ENCODE measurements around the gene SIGLEC6. TPM values are rescaled to one million over a fixed set of nuclear protein-coding genes. Genes with fewer than 3 reads are reported as not detected.

The SIGLEC6 gene
- total and polyA plus RNA-seq, 12 donors, result 0.06 to 0.18 TPM; not detected in 10

DNA sequence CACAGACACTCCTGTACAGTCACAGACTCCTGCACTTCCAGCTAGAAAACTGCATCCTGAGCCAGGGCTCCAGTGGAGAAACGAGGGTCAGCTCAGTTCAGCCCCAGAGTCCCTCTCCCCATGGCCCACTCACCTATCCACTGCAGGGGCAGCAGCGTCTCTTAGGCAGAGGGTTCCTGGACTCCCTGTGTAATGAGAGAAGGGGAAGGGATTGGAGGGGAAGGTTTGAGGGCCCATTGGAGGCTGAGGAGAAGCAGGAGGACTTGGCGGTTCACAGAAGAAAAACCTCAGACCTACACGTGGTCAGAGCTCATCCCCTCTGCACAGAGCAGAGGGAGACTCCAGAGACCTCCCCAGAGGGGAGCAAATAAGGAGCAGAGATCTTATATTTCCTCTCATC lies 62.3 kb downstream of the SIGLEC6 start:
- intact Hi-C loops (cut with DNase I), result loop anchor here in 1 of 2 donors (10.0 kb wide), 1 partner anchor 186 kb away; no protein-coding TSS in a partner anchor

DNA sequence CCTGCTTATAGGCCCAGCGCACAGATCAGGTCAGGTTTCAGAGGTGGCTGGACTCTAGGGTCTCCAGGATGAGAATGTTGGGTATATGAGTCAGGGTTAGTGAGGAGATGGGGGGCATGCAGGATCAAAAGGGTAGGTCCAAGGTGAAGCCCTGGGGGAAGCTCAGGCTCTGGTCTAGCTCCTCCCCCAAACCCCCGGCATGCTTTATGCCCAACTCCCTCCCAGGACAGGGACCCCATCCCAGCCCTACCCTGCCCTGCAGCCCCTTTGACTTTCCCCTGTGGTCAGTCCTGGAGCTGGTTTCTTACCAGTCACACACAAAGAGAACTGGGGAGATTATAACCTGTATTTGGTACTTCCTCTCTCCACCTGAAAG lies 62.9 kb downstream of the SIGLEC6 start:
- TF ChIP-seq POLR2A (IDR thresholded peaks at IDR 0.05), result no peak
- TF ChIP-seq, protein P1, sequence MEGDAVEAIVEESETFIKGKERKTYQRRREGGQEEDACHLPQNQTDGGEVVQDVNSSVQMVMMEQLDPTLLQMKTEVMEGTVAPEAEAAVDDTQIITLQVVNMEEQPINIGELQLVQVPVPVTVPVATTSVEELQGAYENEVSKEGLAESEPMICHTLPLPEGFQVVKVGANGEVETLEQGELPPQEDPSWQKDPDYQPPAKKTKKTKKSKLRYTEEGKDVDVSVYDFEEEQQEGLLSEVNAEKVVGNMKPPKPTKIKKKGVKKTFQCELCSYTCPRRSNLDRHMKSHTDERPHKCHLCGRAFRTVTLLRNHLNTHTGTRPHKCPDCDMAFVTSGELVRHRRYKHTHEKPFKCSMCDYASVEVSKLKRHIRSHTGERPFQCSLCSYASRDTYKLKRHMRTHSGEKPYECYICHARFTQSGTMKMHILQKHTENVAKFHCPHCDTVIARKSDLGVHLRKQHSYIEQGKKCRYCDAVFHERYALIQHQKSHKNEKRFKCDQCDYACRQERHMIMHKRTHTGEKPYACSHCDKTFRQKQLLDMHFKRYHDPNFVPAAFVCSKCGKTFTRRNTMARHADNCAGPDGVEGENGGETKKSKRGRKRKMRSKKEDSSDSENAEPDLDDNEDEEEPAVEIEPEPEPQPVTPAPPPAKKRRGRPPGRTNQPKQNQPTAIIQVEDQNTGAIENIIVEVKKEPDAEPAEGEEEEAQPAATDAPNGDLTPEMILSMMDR (IDR thresholded peaks at IDR 0.05), result no peak
- Histone ChIP-seq H3K4me1 (replicated peaks in 1 of 2) (no peaks in the 10 kb centered on the region), H3K4me3 (no peak overlapping the region), H3K27me3 (no peaks in the 10 kb centered on the region), H3K27ac (no peak overlapping the region), H3K36me3 (replicated peaks in 1 of 2) (no peaks in the 10 kb centered on the region), H3K9me3 (replicated peaks in 1 of 3) (no peaks in the 10 kb centered on the region)
- peak in 1 of 7 donors; percentile 5 for DNase-seq
- intact Hi-C loops (cut with DNase I), result loop anchor here in 1 of 2 donors (10.0 kb wide), 1 partner anchor 186 kb away; no protein-coding TSS in a partner anchor
- 64 to 79% (median 75%) methylated on average over 1 to 2 of the region's 2 CpGs for WGBS, 4 donors

More for the DNA sequence above, 62.3 kb downstream of the SIGLEC6 start:
- DNase-seq, result no peak
- Histone ChIP-seq H3K36me3 (replicated peaks in 1 of 2) (no peaks in the 10 kb centered on the region), H3K4me1 (replicated peaks in 1 of 2) (no peaks in the 10 kb centered on the region), H3K27ac (no peak overlapping the region), H3K27me3 (no peaks in the 10 kb centered on the region), H3K9me3 (replicated peaks in 1 of 3) (no peaks in the 10 kb centered on the region), H3K4me3 (no peak overlapping the region)
- WGBS, 4 donors, result 43 to 60% (median 46%) methylated on average over 2 to 4 of the region's 4 CpGs
- TF ChIP-seq, protein P1 (IDR thresholded peaks at IDR 0.05), result no peak
- TF ChIP-seq POLR2A (IDR thresholded peaks at IDR 0.05), result no peak

DNA sequence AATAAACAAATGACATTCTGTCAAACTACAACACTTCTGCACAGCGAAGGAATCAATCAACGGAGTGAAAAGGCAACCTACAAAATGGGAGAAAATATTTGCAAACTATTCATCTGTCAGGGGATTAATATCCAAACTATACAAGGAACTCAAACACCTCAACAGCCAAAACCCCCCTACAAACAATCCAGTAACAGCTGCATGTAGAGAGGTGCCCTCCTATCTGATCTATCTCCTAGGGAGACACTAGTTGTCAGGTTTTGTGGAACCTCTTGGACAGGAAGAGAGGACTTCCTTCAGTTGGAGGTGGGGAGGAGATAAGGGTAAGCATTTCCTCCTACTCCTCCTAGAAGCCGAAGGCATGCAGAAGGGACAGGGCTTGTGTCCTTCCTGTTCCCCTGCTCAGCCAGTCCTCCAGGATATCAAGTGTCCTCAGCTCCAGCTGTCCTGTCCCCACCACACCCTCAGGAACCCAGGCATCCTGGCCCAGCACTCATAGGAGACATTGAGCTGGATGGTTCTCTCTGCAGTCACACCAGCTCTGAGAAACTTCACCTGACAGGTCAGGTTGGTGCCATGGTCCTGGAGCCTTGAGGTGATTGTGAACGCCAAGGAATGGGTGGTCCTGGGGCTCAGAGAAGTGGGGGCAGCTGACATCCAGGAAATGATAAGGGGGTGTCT lies 63.5 kb downstream of the SIGLEC6 start:
- intact Hi-C loops (cut with DNase I), result loop anchor here in 1 of 2 donors (10.0 kb wide), 1 partner anchor 187 kb away; no protein-coding TSS in a partner anchor
- H3K27me3 ChIP-seq, result no peaks in the 10 kb centered on the region
- H3K36me3 ChIP-seq (replicated peaks in 1 of 2), result no peaks in the 10 kb centered on the region
- 61 to 70% (median 65%) methylated on average over 4 of the region's 4 CpGs for WGBS, 4 donors
- no peaks in the 10 kb centered on the region for H3K4me1 ChIP-seq (replicated peaks in 1 of 2)
- peak in 1 of 7 donors; percentile 20 for DNase-seq
- H3K4me3 ChIP-seq, result no peak overlapping the region
- TF ChIP-seq, protein P1 (IDR thresholded peaks at IDR 0.05), result no peak
- no peak for TF ChIP-seq POLR2A (IDR thresholded peaks at IDR 0.05)
- peak overlapping the region in 1 of 5 donors; percentile 10 for H3K27ac ChIP-seq
- no peaks in the 10 kb centered on the region for H3K9me3 ChIP-seq (replicated peaks in 1 of 3)

Small RNA genes within 50 kb of the gene (small RNA-seq; reads per million reads assigned to genes)
- 0 reads per million in 2 donors for gene AC020914.3

Other genes with a start within 250 kb of the SIGLEC6 start
- 1 to 10 TPM in 3 of 9 donors, under 1 TPM in 4, not detected in 2; 0.13 to 2.3 (median 0.67) TPM for gene IGLON5, start 220.0 kb downstream of the SIGLEC6 start, total RNA-seq
- 1 to 10 TPM; 1.3 to 3.4 (median 2.0) TPM for gene IGLON5, start 220.0 kb downstream of the SIGLEC6 start, polyA plus RNA-seq
- 1 to 10 TPM; 1.0 to 3.7 (median 2.5) TPM for gene VSIG10L, start 189.5 kb downstream of the SIGLEC6 start, total RNA-seq
- 1 to 10 TPM; 2.7 to 6.0 (median 4.1) TPM for gene VSIG10L, start 189.5 kb downstream of the SIGLEC6 start, polyA plus RNA-seq
- gene ETFB, start 165.3 kb downstream of the SIGLEC6 start, total RNA-seq, result 100 to 1,000 TPM; 179 to 470 (median 242) TPM
- 100 to 1,000 TPM; 110 to 304 (median 159) TPM for gene ETFB, start 165.3 kb downstream of the SIGLEC6 start, polyA plus RNA-seq
- 1 to 10 TPM in 5 of 9 donors, not detected in 4; 1.4 to 2.8 (median 2.4) TPM for gene CLDND2, start 162.7 kb downstream of the SIGLEC6 start, total RNA-seq
- 10 to 100 TPM in 1 of 3 donors, 1 to 10 TPM in 1, under 1 TPM in 1; 0.73 to 11.7 (median 5.5) TPM for gene CLDND2, start 162.7 kb downstream of the SIGLEC6 start, polyA plus RNA-seq
- gene NKG7, start 159.0 kb downstream of the SIGLEC6 start, total RNA-seq, result 1 to 10 TPM; 1.1 to 5.9 (median 2.8) TPM
- 1 to 10 TPM; 1.2 to 5.1 (median 3.6) TPM for gene NKG7, start 159.0 kb downstream of the SIGLEC6 start, polyA plus RNA-seq
- not detected for gene LIM2, start 143.7 kb downstream of the SIGLEC6 start, total RNA-seq
- gene LIM2, start 143.7 kb downstream of the SIGLEC6 start, polyA plus RNA-seq, result not detected
- under 1 TPM in 2 of 9 donors, not detected in 7; 0.11 to 0.41 TPM for gene C19orf84, start 141.1 kb downstream of the SIGLEC6 start, total RNA-seq
- gene C19orf84, start 141.1 kb downstream of the SIGLEC6 start, polyA plus RNA-seq, result under 1 TPM in 1 of 3 donors, not detected in 2; 0.10 TPM
- gene SIGLEC10, start 114.0 kb downstream of the SIGLEC6 start, total RNA-seq, result 10 to 100 TPM in 7 of 9 donors, 1 to 10 TPM in 1, under 1 TPM in 1; 0.89 to 70.7 (median 22.6) TPM
- gene SIGLEC10, start 114.0 kb downstream of the SIGLEC6 start, polyA plus RNA-seq, result 10 to 100 TPM in 2 of 3 donors, 1 to 10 TPM in 1; 9.7 to 19.1 (median 11.7) TPM
- gene SIGLEC8, start 73.2 kb downstream of the SIGLEC6 start, total RNA-seq, result 10 to 100 TPM in 3 of 9 donors, 1 to 10 TPM in 5, under 1 TPM in 1; 0.33 to 34.0 (median 9.0) TPM
- gene SIGLEC8, start 73.2 kb downstream of the SIGLEC6 start, polyA plus RNA-seq, result 1 to 10 TPM; 1.1 to 3.0 (median 2.4) TPM
- not detected for gene CEACAM18, start 53.1 kb downstream of the SIGLEC6 start, total RNA-seq
- not detected for gene CEACAM18, start 53.1 kb downstream of the SIGLEC6 start, polyA plus RNA-seq
- gene SIGLEC12, start 29.9 kb downstream of the SIGLEC6 start, total RNA-seq, result 1 to 10 TPM in 4 of 9 donors, under 1 TPM in 3, not detected in 2; 0.30 to 3.1 (median 1.0) TPM
- gene SIGLEC12, start 29.9 kb downstream of the SIGLEC6 start, polyA plus RNA-seq, result 1 to 10 TPM in 1 of 3 donors, under 1 TPM in 2; 0.34 to 1.2 (median 0.48) TPM
- 10 to 100 TPM in 4 of 9 donors, 1 to 10 TPM in 5; 2.5 to 14.5 (median 6.9) TPM for gene ZNF175, start 39.6 kb upstream of the SIGLEC6 start, total RNA-seq
- gene ZNF175, start 39.6 kb upstream of the SIGLEC6 start, polyA plus RNA-seq, result 1 to 10 TPM; 2.1 to 6.5 (median 3.4) TPM
- gene SIGLEC5, start 98.7 kb upstream of the SIGLEC6 start, total RNA-seq, result 1 to 10 TPM in 1 of 9 donors, under 1 TPM in 4, not detected in 4; 0.11 to 3.0 (median 0.57) TPM
- gene SIGLEC5, start 98.7 kb upstream of the SIGLEC6 start, polyA plus RNA-seq, result not detected
- gene SIGLEC14, start 115.2 kb upstream of the SIGLEC6 start, total RNA-seq, result 10 to 100 TPM in 4 of 9 donors, 1 to 10 TPM in 2, under 1 TPM in 2, not detected in 1; 0.44 to 29.0 (median 11.4) TPM
- 1 to 10 TPM; 1.2 to 3.6 (median 2.7) TPM for gene SIGLEC14, start 115.2 kb upstream of the SIGLEC6 start, polyA plus RNA-seq
- 10 to 100 TPM in 8 of 9 donors, 1 to 10 TPM in 1; 2.2 to 56.0 (median 22.6) TPM for gene SPACA6, start 161.7 kb upstream of the SIGLEC6 start, total RNA-seq
- 100 to 1,000 TPM in 2 of 3 donors, 1 to 10 TPM in 1; 4.0 to 291 (median 123) TPM for gene SPACA6, start 161.7 kb upstream of the SIGLEC6 start, polyA plus RNA-seq
- gene HAS1, start 192.3 kb upstream of the SIGLEC6 start, total RNA-seq, result under 1 TPM in 4 of 9 donors, not detected in 5; 0.06 to 0.31 (median 0.16) TPM
- 1 to 10 TPM in 1 of 3 donors, under 1 TPM in 1, not detected in 1; 0.24 to 3.1 TPM for gene HAS1, start 192.3 kb upstream of the SIGLEC6 start, polyA plus RNA-seq
- 10 to 100 TPM in 6 of 9 donors, 1 to 10 TPM in 1, under 1 TPM in 2; 0.83 to 31.1 (median 19.3) TPM for gene FPR1, start 220.2 kb upstream of the SIGLEC6 start, total RNA-seq
- gene FPR1, start 220.2 kb upstream of the SIGLEC6 start, polyA plus RNA-seq, result 10 to 100 TPM in 1 of 3 donors, 1 to 10 TPM in 2; 1.6 to 13.0 (median 2.3) TPM
- gene FPR2, start 229.5 kb upstream of the SIGLEC6 start, total RNA-seq, result 1 to 10 TPM in 6 of 9 donors, under 1 TPM in 2, not detected in 1; 0.28 to 5.5 (median 2.8) TPM
- under 1 TPM; 0.24 to 0.97 (median 0.27) TPM for gene FPR2, start 229.5 kb upstream of the SIGLEC6 start, polyA plus RNA-seq